Caco-2 (cell line): ENCODE results near the gene BID. TPM values are rescaled to one million over a fixed set of nuclear protein-coding genes. Genes with fewer than 3 reads are reported as not detected.

Experiments used
- BruUV-seq: library from RNA; stranded (reverse); fragments of 400-500 nt; replicated peaks from 2 replicates; lab custom pipeline; 2021; lab: Mats Ljungman, UMichigan
- CTCF ChIA-PET: fragments of 300-600 bp; sonication (Branson Sonifier 250); formaldehyde crosslinking; loops from one replicate; lab custom pipeline; 2022; ENCODE audit warnings: antibody characterized with exemption; lab: Charles Lee
- POLR2A ChIA-PET: fragments of 300-600 bp; sonication (Branson Sonifier 250); formaldehyde crosslinking; loops from one replicate; lab custom pipeline; 2022; ENCODE audit warnings: antibody characterized with exemption; lab: Charles Lee
- DNase-seq, 2 experiments: peaks; one replicate each; pipeline versions ENCODE4 v3.0.0 to v3.0.0-alpha.2; 2020 to 2022
- H3K27me3 ChIP-seq: replicated peaks from 2 replicates; pipeline ENCODE4 v1.6.0; 2011; ENCODE audit warnings: low read length; ENCODE audit not compliant: control insufficient read depth, insufficient read depth
- H3K36me3 ChIP-seq: 2 replicates; pipeline ENCODE4 v1.5.1; 2011; ENCODE audit warnings: low read length; ENCODE audit not compliant: control insufficient read depth, insufficient read depth
- H3K4me1 ChIP-seq: fragments of 250-450 bp; sonication (Bioruptor Pico); 2 replicates; pipeline ENCODE4 v1.5.1; 2020; ENCODE audit warnings: mild to moderate bottlenecking
- H3K4me3 ChIP-seq: 2 replicates; pipeline ENCODE4 v1.5.1; 2011; ENCODE audit warnings: low read depth, mild to moderate bottlenecking, control low read depth, low read length
- H3K9me3 ChIP-seq: fragments of 250-450 bp; sonication (Bioruptor Pico); 2 replicates; pipeline ENCODE4 v1.5.1; 2020; ENCODE audit warnings: mild to moderate bottlenecking, moderate library complexity
- H3K27ac Mint-ChIP-seq: one replicate; pipeline ENCODE4 v1.8.0; 2022; ENCODE audit warnings: mixed read lengths; ENCODE audit not compliant: unreplicated experiment
- H3K27me3 Mint-ChIP-seq: one replicate; pipeline ENCODE4 v1.8.0; 2022; ENCODE audit warnings: mixed read lengths; ENCODE audit not compliant: insufficient read depth, unreplicated experiment
- H3K36me3 Mint-ChIP-seq: one replicate; pipeline ENCODE4 v1.8.0; 2022; ENCODE audit warnings: mild to moderate bottlenecking, mixed read lengths; ENCODE audit not compliant: insufficient read depth, unreplicated experiment
- H3K4me1 Mint-ChIP-seq: one replicate; pipeline ENCODE4 v1.8.0; 2022; ENCODE audit warnings: low read depth, mixed read lengths; ENCODE audit not compliant: unreplicated experiment
- H3K4me3 Mint-ChIP-seq: one replicate; pipeline ENCODE4 v1.8.0; 2022; ENCODE audit warnings: mild to moderate bottlenecking, moderate library complexity, mixed read lengths; ENCODE audit not compliant: unreplicated experiment
- H3K9me3 Mint-ChIP-seq: one replicate; pipeline ENCODE4 v1.8.0; 2022; ENCODE audit warnings: mixed read lengths; ENCODE audit not compliant: unreplicated experiment
- intact Hi-C: fragments of 100-400 bp; cut with micrococcal nuclease; formaldehyde crosslinking; loops from one replicate; pipeline ENCODE4 v1.10.0; 2022; ENCODE audit not compliant: unreplicated experiment
- total RNA-seq: library from RNA; stranded (reverse); gene quantifications from 2 replicates; pipeline ENCODE4 v1.2.3, GENCODE V29; 2022
- TF ChIP-seq, protein P1 (sequence below), 2 experiments: fragments of 200-600 bp in 1 of 2; IDR thresholded peaks; 1 replicate in 1 of 2; 2 replicates in 1 of 2; pipeline versions ENCODE4 v1.5.1 to v1.8.0; 2011 to 2022; ENCODE audit warnings: antibody characterized with exemption in 1 of 2, control low read depth in 1 of 2, inconsistent platforms in 1 of 2, low read depth in 1 of 2, low read length in 1 of 2, mild to moderate bottlenecking in 1 of 2, moderate library complexity in 1 of 2; ENCODE audit not compliant: insufficient read depth in 1 of 2, severe bottlenecking in 1 of 2, unreplicated experiment in 1 of 2

BID gene
- total RNA-seq, 1 experiment from 2014 or later = 28.2 TPM

DNA sequence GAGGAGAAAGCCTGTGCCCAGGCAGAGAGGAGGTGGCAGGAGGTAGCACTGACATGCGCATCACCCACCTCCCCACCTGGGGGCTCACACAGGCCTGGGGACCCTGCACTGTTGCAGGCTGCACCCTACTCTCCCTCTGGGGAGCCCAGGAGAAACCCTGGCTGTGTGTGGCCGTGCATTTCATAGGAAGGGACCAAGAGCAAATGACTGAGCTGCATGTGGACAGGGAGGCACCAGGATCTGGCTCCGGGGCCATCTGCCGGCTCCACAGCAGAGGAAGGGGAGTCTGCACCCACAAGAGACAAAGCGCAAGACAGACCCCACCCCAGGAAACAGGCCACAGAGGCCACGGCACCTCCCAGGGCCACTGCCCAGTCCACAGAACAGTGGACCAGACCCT is 22.7 kb downstream of the BID start:
- H3K36me3 Mint-ChIP-seq = no peaks in the 10 kb centered on the region
- ChIA-PET CTCF (interaction anchor here (1.0 kb wide), 2 partner anchors 9 to 193 kb away, joined by 3 read pairs; no protein-coding TSS in a partner anchor), POLR2A (no interaction called here)
- intact Hi-C loops = no loop called here
- TF ChIP-seq, protein P1, sequence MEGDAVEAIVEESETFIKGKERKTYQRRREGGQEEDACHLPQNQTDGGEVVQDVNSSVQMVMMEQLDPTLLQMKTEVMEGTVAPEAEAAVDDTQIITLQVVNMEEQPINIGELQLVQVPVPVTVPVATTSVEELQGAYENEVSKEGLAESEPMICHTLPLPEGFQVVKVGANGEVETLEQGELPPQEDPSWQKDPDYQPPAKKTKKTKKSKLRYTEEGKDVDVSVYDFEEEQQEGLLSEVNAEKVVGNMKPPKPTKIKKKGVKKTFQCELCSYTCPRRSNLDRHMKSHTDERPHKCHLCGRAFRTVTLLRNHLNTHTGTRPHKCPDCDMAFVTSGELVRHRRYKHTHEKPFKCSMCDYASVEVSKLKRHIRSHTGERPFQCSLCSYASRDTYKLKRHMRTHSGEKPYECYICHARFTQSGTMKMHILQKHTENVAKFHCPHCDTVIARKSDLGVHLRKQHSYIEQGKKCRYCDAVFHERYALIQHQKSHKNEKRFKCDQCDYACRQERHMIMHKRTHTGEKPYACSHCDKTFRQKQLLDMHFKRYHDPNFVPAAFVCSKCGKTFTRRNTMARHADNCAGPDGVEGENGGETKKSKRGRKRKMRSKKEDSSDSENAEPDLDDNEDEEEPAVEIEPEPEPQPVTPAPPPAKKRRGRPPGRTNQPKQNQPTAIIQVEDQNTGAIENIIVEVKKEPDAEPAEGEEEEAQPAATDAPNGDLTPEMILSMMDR (IDR thresholded peaks at IDR 0.05; ENCODE audit: insufficient read depth in 1 of 2, low read depth in 1 of 2, low read length in 1 of 2, severe bottlenecking in 1 of 2, unreplicated experiment in 1 of 2) = no peak
- no peak overlapping the region for H3K4me3 ChIP-seq
- no TSS peak for BruUV-seq
- H3K4me1 Mint-ChIP-seq = peaks cover 6% of the 10 kb centered on the region
- no peaks in the 10 kb centered on the region for H3K9me3 ChIP-seq
- no peak overlapping the region for H3K4me3 Mint-ChIP-seq
- H3K27me3 ChIP-seq = no peaks in the 10 kb centered on the region
- no peak for DNase-seq
- H3K27me3 Mint-ChIP-seq = no peaks in the 10 kb centered on the region
- no peak overlapping the region for H3K27ac Mint-ChIP-seq
- H3K4me1 ChIP-seq = no peaks in the 10 kb centered on the region
- no peaks in the 10 kb centered on the region for H3K9me3 Mint-ChIP-seq
- no peaks in the 10 kb centered on the region for H3K36me3 ChIP-seq

DNA sequence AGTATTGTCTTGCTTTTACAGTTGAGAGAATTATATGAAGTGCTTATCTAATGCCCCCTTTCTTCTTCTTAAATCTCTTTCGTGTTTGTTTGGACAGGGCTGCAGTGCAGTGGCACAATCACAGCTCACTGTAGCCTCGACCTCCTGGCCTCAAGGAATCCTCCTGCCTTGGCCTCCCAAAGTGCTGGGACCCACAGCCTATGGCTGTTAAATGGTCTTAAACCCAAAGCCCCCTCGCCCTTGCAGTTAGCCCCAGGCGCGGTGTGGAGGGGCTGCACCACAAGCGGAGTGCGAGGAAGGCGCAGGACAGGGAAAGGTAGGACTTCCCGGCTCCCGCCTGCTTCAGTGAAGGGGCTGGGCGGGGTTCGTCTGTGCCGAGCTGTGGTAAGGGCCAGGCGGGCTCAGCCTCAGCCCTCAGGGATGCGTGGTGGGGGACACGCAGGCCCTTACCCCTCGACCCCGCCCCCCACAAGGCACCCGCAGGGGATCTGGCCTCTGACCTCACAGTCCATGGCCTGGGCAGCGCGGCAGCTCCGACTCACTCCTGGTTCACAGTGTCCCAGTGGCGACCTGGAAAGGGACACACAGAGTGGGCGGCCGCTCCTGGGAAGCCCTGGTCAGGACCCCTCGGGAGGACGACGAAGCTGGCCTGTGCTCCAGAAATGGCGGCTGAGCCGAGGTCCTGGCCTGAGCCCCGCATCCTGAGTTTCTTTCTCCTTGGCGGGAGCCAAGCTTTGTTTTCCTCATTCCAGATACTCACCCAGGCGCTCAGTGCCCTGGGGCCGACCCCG is 24.5 kb downstream of the BID start:
- ChIA-PET POLR2A (interaction anchor here (0.6 kb wide), 1 partner anchor 188 kb away, joined by 6 read pairs; no protein-coding TSS in a partner anchor), CTCF (no interaction called here)
- TF ChIP-seq, protein P1 (IDR thresholded peaks at IDR 0.05; ENCODE audit: insufficient read depth in 1 of 2, low read depth in 1 of 2, low read length in 1 of 2, severe bottlenecking in 1 of 2, unreplicated experiment in 1 of 2) = no peak
- H3K27ac Mint-ChIP-seq = no peak overlapping the region
- no peaks in the 10 kb centered on the region for H3K36me3 Mint-ChIP-seq
- no TSS peak for BruUV-seq
- no peaks in the 10 kb centered on the region for H3K4me1 Mint-ChIP-seq
- no peak overlapping the region for H3K4me3 Mint-ChIP-seq
- Histone ChIP-seq H3K4me1 (no peaks in the 10 kb centered on the region), H3K27me3 (no peaks in the 10 kb centered on the region), H3K36me3 (no peaks in the 10 kb centered on the region), H3K4me3 (no peak overlapping the region), H3K9me3 (no peaks in the 10 kb centered on the region)
- no peaks in the 10 kb centered on the region for H3K27me3 Mint-ChIP-seq
- no peak for DNase-seq
- intact Hi-C loops = loop anchor here (10.0 kb wide), 1 partner anchor 245 kb away; no protein-coding TSS in a partner anchor
- H3K9me3 Mint-ChIP-seq = no peaks in the 10 kb centered on the region

DNA sequence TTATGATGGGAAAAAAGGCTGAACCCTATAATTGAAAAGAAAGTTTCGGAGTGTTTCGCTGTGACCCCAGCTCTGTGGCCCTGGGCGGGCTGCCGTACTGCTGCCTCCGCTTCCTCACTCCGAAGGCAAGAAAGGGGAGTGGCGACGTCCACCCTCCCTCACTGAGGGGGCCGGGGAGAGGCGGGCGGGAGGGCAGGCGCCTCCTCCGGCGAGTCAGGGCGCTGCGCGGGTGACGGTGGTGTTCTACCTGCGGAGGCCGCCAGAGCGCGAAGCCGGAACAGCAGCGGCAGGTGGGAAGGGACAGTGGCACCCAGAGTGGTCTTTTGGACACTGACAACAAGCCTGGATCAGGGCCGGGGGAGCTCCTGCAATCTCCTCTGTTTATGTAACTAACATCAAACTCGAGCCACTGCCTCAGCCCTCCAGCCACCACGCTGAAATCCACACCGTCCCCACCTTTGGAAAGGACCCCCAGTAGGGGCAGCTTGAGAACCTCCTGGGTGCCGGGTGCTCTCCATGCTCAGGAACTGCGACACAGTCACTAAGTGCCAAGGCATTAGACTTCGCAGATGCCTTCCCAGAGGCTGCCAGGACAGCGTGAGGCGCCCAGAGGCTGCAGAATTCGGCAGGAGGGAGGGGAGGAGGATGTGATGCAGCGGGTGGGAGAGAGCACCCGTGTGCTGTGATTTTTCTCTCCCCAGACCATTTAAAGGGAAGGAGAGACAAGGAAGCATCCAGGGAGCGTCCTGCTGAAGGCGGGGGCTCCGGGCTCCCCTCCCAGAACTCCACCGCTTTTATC is 25.5 kb downstream of the BID start:
- ChIA-PET POLR2A (interaction anchor here (0.6 kb wide), 1 partner anchor 187 kb away, joined by 6 read pairs; no protein-coding TSS in a partner anchor), CTCF (no interaction called here)
- Histone ChIP-seq H3K27me3 (no peaks in the 10 kb centered on the region), H3K4me1 (no peaks in the 10 kb centered on the region), H3K9me3 (no peaks in the 10 kb centered on the region), H3K36me3 (no peaks in the 10 kb centered on the region), H3K4me3 (no peak overlapping the region)
- no peak overlapping the region for H3K4me3 Mint-ChIP-seq
- BruUV-seq = no TSS peak
- H3K9me3 Mint-ChIP-seq = no peaks in the 10 kb centered on the region
- H3K27ac Mint-ChIP-seq = no peak overlapping the region
- no peaks in the 10 kb centered on the region for H3K4me1 Mint-ChIP-seq
- H3K27me3 Mint-ChIP-seq = no peaks in the 10 kb centered on the region
- TF ChIP-seq, protein P1 (IDR thresholded peaks at IDR 0.05; ENCODE audit: insufficient read depth in 1 of 2, low read depth in 1 of 2, low read length in 1 of 2, severe bottlenecking in 1 of 2, unreplicated experiment in 1 of 2) = no peak
- intact Hi-C loops = loop anchor here (10.0 kb wide), 1 partner anchor 246 kb away; no protein-coding TSS in a partner anchor
- DNase-seq = no peak
- no peaks in the 10 kb centered on the region for H3K36me3 Mint-ChIP-seq
